HepG2 (cell line): ENCODE results near the gene KLB. TPM values are rescaled to one million over a fixed set of nuclear protein-coding genes. Genes with fewer than 3 reads are reported as not detected.
A peak's percentile ranks its signal among the peaks of the same experiment; 100 is the strongest.

Source experiments
- ATF5 ChIP-seq: sonication (generic); formaldehyde crosslinking; IDR thresholded peaks from 2 replicates; pipeline ENCODE4 v1.4.0; 2020; ENCODE audit warnings: mild to moderate bottlenecking, low read depth, missing genetic modification reagents
- BRCA1 ChIP-seq: sonication (generic); formaldehyde crosslinking; IDR thresholded peaks from 2 replicates; pipeline ENCODE4 v1.4.0; 2020; ENCODE audit warnings: missing genetic modification reagents
- CEBPZ ChIP-seq: IDR thresholded peaks from 2 replicates; pipeline ENCODE4 v1.6.1; 2012; ENCODE audit warnings: low read length, improper control_type of control experiment
- CTCF ChIP-seq: sonication (generic); formaldehyde crosslinking; IDR thresholded peaks from 2 replicates; pipeline ENCODE4 v1.5.0; 2020; ENCODE audit warnings: mild to moderate bottlenecking, missing genetic modification reagents, moderate library complexity
- DZIP1 ChIP-seq: sonication (generic); formaldehyde crosslinking; IDR thresholded peaks from 2 replicates; pipeline ENCODE4 v1.5.0; 2020; ENCODE audit warnings: mild to moderate bottlenecking, missing genetic modification reagents
- HMG20B ChIP-seq: conservative IDR thresholded peaks from 2 replicates; pipeline ENCODE4 v1.6.1; 2016; ENCODE audit warnings: missing genetic modification reagents, missing compliant biosample characterization
- MZF1 ChIP-seq: sonication (generic); formaldehyde crosslinking; IDR thresholded peaks from 2 replicates; pipeline ENCODE4 v1.8.1; 2023; ENCODE audit warnings: mild to moderate bottlenecking, missing genetic modification reagents, borderline replicate concordance
- NAIF1 ChIP-seq: sonication (generic); formaldehyde crosslinking; IDR thresholded peaks from 2 replicates; pipeline ENCODE4 v1.5.0; 2020; ENCODE audit warnings: mild to moderate bottlenecking, missing genetic modification reagents, borderline replicate concordance
- PCBP1 ChIP-seq: fragments of 200-400 bp; formaldehyde crosslinking; IDR thresholded peaks from 2 replicates; pipeline ENCODE4 v1.6.1; 2017; ENCODE audit warnings: mild to moderate bottlenecking, low read depth, low read length, borderline replicate concordance
- PITX1 ChIP-seq: sonication (generic); formaldehyde crosslinking; IDR thresholded peaks from 2 replicates; pipeline ENCODE4 v1.5.1; 2020; ENCODE audit warnings: mild to moderate bottlenecking, missing genetic modification reagents
- RFXAP ChIP-seq: sonication (generic); formaldehyde crosslinking; IDR thresholded peaks from 2 replicates; pipeline ENCODE4 v1.4.0; 2020; ENCODE audit warnings: missing genetic modification reagents, borderline replicate concordance
- TFAP4 ChIP-seq: sonication (generic); IDR thresholded peaks from 2 replicates; pipeline ENCODE4 v1.6.1; 2016; ENCODE audit warnings: low read depth, borderline replicate concordance
- ZBTB8A ChIP-seq: sonication (generic); formaldehyde crosslinking; IDR thresholded peaks from 2 replicates; pipeline ENCODE4 v1.4.0; 2020; ENCODE audit warnings: mild to moderate bottlenecking, low read depth, missing genetic modification reagents, borderline replicate concordance
- ZIK1 ChIP-seq: sonication (generic); formaldehyde crosslinking; IDR thresholded peaks from 2 replicates; pipeline ENCODE4 v1.5.0; 2020; ENCODE audit warnings: mild to moderate bottlenecking, low read depth, missing genetic modification reagents, borderline replicate concordance
- ZNF256 ChIP-seq: sonication (generic); formaldehyde crosslinking; conservative IDR thresholded peaks from 2 replicates; pipeline ENCODE4 v1.4.0; 2020; ENCODE audit warnings: missing genetic modification reagents
- ZNF317 ChIP-seq: sonication (generic); formaldehyde crosslinking; IDR thresholded peaks from 2 replicates; pipeline ENCODE4 v1.5.0; 2020; ENCODE audit warnings: mild to moderate bottlenecking, missing genetic modification reagents
- ZNF75D ChIP-seq: sonication (generic); formaldehyde crosslinking; IDR thresholded peaks from 2 replicates; pipeline ENCODE4 v1.8.1; 2023; ENCODE audit warnings: missing genetic modification reagents, mild to moderate bottlenecking, borderline replicate concordance
- ZSCAN29 ChIP-seq: sonication (generic); formaldehyde crosslinking; conservative IDR thresholded peaks from 2 replicates; pipeline ENCODE4 v1.4.0; 2020; ENCODE audit warnings: mild to moderate bottlenecking, missing genetic modification reagents
- polyA plus RNA-seq, 8 experiments: library from polyadenylated mRNA; depleted of rRNA in 3 of 8; stranded (reverse) in 7 of 8; unstranded in 1 of 8; fragments of >200 nt; fragmentation: Illumina TruSeq in 4 of 8; extraction: Trizol in 4 of 8; gene quantifications; 2 replicates each; pipeline versions ENCODE4 v1.2.1 to v1.2.3, GENCODE V29; 2011 to 2016; ENCODE audit warnings: low read depth in 4 of 8, missing spikeins in 1 of 8, mixed read lengths in 1 of 8; ENCODE audit not compliant: insufficient read depth in 1 of 8
- total RNA-seq, 5 experiments: library from RNA; depleted of rRNA; stranded (reverse); fragments of >200 nt; fragmentation: Illumina TruSeq; extraction: Trizol; gene quantifications; 2 replicates each; pipeline ENCODE4 v1.2.3, GENCODE V29; 2016; ENCODE audit warnings: low read depth in 1 of 5

Gene KLB
- total and polyA plus RNA-seq, 2 of the 13 experiments (the other 11 are each of a cell fraction or from before 2014, with no cell fraction given), result 25.3 to 82.0 TPM

- TF ChIP-seq CTCF, result no peak
- peak; percentile 63 for TF ChIP-seq ZNF317 (CRISPR knock-in tag)
- peak; percentile 17; the same call in 1 of the 2 replicates for TF ChIP-seq DZIP1 (CRISPR knock-in tag)
- no peak for TF ChIP-seq CEBPZ
- peak; percentile 76; the same call in 1 of the 2 replicates for TF ChIP-seq ZNF256 (CRISPR knock-in tag)
- no peak for TF ChIP-seq TFAP4
- TF ChIP-seq RFXAP (CRISPR knock-in tag), result peak; percentile 80
- TF ChIP-seq MZF1, result no peak
- TF ChIP-seq BRCA1 (CRISPR knock-in tag), result peak; percentile 94; the same call in 1 of the 2 replicates
- peak; percentile 59; the same call in 1 of the 2 replicates for TF ChIP-seq NAIF1 (CRISPR knock-in tag)
- no peak for TF ChIP-seq HMG20B (CRISPR knock-in tag)
- TF ChIP-seq ZNF75D (CRISPR knock-in tag), result no peak
- no peak for TF ChIP-seq ATF5 (CRISPR knock-in tag)
- TF ChIP-seq PCBP1, result peak; percentile 84; the same call in 1 of the 2 replicates
- TF ChIP-seq ZIK1 (CRISPR knock-in tag), result no peak; the same call in 1 of the 2 replicates
- no peak for TF ChIP-seq ZBTB8A
- 0 out of 2 replicates have a peak, but pooled peaks have one; percentile 37 for TF ChIP-seq PITX1 (CRISPR knock-in tag)
- no peak; the same call in 1 of the 2 replicates for TF ChIP-seq ZSCAN29 (CRISPR knock-in tag)
Observed at GRCh38 chr4:39458505-39459300, 52.0 kb downstream of the KLB start, which contains the start of the genes LIAS and RPL9 (continued).
